Eye (tissue), 1 donor: ENCODE data around the gene UNC5B.
"Not testable (repeated sequence)": the region's sequence is repeated elsewhere in the genome, so short reads cannot be mapped to it uniquely, and the experiment has no call there.

Experiments
- DNase-seq: peaks from one replicate; pipeline ENCODE4 v3.0.0-alpha.2; 2015

The UNC5B gene

GRCh38 chr10:71285180-71285545, 72.8 kb downstream of the UNC5B start:
- peak; percentile 85 for DNase-seq

GRCh38 chr10:71285986-71286385, 73.6 kb downstream of the UNC5B start:
- no peak for DNase-seq

DNA sequence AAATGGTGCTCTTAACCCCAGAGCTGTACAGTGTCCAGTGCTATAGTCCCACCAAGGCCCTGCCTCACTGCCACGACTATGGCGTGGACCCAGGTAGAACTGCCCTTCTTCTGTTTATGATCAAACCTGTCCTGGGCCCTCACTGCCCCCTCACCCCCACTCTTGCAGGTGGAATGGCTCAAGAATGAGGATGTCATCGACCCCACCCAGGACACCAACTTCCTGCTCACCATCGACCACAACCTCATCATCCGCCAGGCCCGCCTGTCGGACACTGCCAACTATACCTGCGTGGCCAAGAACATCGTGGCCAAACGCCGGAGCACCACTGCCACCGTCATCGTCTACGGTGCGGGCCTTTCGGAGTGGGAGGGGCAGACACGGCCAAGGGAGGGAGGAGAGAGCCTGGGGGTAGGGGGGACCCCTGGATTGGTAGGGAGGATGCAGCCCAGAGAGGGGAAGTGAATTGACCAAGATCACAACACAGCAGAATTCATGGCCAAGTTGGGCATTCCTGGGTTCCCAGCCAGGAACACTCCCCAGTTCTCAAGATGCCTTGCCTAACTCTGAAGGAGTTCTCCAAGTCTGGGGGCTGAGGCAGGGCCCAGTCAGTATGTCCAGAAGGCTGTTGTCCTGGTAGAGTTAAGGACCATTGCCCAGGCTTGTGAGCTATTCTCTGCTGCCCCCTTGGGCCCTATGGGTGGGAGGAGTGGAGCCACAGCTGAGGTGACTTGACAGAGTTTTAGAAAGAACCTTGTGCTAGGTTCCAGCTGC, 74.3 kb downstream of the UNC5B start:
- DNase-seq = no peak

GRCh38 chr10:71287456-71287855, 75.1 kb downstream of the UNC5B start:
- DNase-seq = no peak

DNA sequence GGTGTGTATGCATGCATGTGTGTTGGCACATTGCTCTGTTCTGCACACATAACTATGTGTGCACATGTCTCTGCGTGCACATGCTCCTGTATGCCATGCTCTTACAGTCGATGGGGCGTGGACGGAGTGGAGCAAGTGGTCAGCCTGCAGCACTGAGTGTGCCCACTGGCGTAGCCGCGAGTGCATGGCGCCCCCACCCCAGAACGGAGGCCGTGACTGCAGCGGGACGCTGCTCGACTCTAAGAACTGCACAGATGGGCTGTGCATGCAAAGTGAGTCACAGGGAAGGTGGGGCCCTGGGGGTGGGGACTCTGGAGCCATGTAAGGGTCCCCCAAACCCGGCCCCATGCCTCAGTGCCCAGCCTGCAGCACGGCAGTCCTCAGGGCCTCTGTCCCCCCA, 76.1 kb downstream of the UNC5B start:
- DNase-seq = no peak

GRCh38 chr10:71289421-71290130, 77.2 kb downstream of the UNC5B start:
- DNase-seq = no peak

- DNase-seq = no peak
Observed at GRCh38 chr10:71290331-71290730, 78.0 kb downstream of the UNC5B start.

DNA sequence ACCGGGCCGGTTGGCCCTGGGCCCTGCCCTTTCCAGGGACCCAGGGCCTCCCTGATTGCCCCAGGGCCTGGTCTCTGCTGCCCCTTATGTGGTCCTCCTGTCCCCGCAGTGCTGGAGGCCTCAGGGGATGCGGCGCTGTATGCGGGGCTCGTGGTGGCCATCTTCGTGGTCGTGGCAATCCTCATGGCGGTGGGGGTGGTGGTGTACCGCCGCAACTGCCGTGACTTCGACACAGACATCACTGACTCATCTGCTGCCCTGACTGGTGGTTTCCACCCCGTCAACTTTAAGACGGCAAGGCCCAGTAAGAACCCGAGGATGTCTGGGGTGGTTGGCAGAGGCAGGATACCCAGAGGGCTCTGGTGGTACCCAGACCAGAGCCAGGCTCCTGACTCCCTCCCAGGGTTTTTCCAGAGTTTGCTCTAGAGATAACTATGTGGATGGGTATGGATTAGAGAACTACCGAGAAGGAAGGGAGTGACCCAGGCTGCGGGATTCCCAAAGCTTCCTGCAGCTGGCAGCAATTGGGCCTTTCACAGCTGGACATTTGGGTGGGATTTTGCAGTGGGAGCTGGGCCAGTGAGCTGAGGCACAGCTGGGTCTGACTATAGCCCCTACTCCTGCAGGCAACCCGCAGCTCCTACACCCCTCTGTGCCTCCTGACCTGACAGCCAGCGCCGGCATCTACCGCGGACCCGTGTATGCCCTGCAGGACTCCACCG, 78.6 kb downstream of the UNC5B start:
- no peak for DNase-seq

- no peak for DNase-seq
Observed at GRCh38 chr10:71291528-71291900, 79.1 kb downstream of the UNC5B start.

DNA sequence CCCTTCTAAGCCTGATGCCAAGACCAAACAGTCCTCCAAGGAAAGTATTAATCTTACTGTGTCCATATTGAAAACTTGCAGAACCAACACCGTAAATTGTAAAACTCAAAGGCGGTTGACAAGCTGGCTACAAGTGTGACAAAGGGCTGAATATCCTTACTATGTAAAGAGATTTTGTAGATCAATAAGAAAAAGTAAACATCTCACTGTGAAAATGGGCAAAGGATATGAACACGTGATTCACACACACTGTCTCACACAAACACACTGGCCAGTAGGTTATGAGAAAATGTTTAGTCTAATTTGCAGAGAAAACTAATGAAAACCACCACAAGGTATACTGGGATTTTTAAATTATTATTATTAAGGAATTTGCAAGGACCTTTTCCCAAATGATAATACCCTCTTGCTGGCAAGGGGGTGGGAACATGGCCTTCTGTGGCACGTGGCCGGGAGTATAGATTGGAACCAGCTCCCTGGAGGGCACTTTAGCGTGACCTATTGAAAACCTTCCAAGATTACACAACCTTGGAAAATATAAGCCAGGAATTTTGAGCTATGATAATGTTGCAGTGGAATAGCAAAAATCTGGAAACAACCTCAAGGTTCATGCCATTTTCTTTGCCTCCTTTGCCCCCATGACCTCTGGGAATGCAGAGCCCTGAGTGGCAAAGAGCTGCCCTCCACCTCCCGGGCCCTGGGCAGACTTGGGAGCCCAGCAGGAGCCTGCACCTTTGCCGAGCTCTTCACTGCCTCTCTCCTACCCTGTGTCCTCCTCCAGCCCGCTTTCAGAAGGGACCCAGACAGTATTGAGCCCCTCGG, 80.5 kb downstream of the UNC5B start:
- DNase-seq = no peak

- DNase-seq = peak; percentile 26
Observed at GRCh38 chr10:71293446-71294084, 81.2 kb downstream of the UNC5B start.

- no peak for DNase-seq
Observed at GRCh38 chr10:71294091-71294561, 81.8 kb downstream of the UNC5B start.

DNA sequence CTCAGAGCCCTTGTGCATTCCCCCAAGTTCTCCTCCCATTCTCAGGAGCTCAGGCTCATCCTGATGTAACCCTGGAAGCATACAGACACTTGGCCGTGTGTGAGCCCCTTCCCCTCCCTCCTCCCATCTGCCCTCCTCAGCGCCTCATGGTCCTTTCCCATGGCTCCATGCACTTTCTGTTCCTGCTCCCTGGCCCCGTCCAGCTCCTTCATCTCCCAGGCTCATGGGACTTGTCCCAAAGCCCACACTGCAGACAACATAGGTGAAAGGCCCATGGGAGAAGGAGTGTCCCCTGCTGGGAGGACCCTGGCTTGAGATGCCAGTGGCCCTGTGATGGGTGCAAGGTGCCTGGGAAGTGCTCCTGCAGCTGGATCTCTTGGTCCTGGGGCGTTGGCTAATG, 82.5 kb downstream of the UNC5B start:
- DNase-seq = no peak

- no peak for DNase-seq
Observed at GRCh38 chr10:71295641-71296040, 83.3 kb downstream of the UNC5B start.

GRCh38 chr10:71296086-71296485, 83.7 kb downstream of the UNC5B start:
- DNase-seq = no peak

DNA sequence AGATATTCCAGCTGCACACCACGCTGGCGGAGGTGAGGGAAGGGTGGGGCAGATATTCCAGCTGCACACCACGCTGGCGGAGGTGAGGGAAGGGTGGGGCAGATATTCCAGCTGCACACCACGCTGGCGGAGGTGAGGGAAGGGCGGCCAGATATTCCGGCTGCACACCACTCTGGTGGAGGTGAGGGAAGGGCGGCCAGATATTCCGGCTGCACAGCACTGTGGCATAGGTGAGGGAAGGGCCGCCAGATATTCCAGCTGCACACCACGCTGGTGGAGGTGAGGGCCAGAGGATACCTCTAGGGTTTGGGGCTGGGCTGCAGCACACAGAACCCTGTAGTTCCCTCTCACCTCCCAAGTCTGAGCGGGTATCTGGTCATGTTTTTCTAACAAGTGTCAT, 84.4 kb downstream of the UNC5B start:
- DNase-seq = not testable (repeated sequence)

DNA sequence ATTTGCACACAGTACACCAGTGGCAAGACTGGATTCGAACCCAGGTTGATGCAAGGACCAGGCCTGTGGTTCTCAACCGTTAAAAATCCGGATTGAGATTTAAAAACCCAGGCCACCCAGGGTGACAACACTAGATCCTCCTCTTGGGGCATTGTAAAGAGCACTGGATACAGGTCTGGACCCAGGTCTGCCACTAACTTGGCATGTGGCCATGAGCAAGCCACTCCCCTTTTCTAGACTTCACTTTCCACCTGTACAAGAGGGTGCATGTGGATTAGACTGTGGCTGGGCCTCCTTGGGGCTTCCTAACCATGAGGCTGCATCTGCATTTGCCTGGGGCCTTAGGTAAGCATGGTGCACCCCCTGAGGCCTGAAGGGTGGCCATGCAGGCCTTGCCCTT, 85.0 kb downstream of the UNC5B start:
- DNase-seq = no peak

DNA sequence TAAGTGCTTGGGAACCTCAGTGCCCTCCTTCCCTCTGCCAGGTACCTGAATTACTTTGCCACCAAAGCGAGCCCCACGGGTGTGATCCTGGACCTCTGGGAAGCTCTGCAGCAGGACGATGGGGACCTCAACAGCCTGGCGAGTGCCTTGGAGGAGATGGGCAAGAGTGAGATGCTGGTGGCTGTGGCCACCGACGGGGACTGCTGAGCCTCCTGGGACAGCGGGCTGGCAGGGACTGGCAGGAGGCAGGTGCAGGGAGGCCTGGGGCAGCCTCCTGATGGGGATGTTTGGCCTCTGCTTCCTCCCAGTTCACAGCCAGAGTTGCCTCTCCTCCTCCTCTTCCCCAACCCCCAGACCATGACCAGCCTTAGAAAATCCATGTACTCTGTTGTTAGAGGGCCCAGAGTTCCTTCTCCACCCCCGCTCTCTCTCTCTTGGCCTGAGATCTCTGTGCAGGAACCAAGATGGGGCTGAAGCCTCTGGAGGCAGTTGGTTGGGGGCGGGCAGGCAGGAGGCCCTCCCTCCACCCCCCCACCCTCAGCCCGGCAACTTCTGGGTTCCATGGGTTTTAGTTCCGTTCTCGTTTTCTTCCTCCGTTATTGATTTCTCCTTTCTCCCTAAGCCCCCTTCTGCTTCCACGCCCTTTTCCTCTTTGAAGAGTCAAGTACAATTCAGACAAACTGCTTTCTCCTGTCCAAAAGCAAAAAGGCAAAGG, 86.9 kb downstream of the UNC5B start:
- DNase-seq = no peak

GRCh38 chr10:71300555-71301370, 88.4 kb downstream of the UNC5B start:
- DNase-seq = no peak

- no peak for DNase-seq
Observed at GRCh38 chr10:71301371-71301916, 89.1 kb downstream of the UNC5B start.
